Measurements from ENCODE around the gene ELK3.

GRCh38 chr12:96193725-96194575, at the start of gene ELK3:
- TF ChIP-seq CTCF (IDR thresholded peaks at IDR 0.05; ENCODE audit: borderline replicate concordance, extremely low read depth, low read length, poor library complexity, severe bottlenecking) (no peak), EZH2 (IDR thresholded peaks at IDR 0.05; ENCODE audit: borderline replicate concordance, low read depth, low read length, severe bottlenecking) (no peak)
